A549 (cell line): ENCODE data around the gene MROH9. TPM values are rescaled to one million over a fixed set of nuclear protein-coding genes. Genes with fewer than 3 reads are reported as not detected.

Source experiments
- ATAC-seq, 2 experiments: fragments of 200-7000 bp in 1 of 2; fragments of >200 bp in 1 of 2; cut with Nextera tagmentation in 1 of 2; cut with Tn5 transposase in 1 of 2; 3 replicates each; pipeline versions ENCODE4 v1.8.0 to v1.9.1; 2018 to 2020; ENCODE audit warnings: mild to moderate bottlenecking in 1 of 2, moderate library complexity in 1 of 2
- CTCF ChIA-PET: fragments of 300-600 bp; sonication (Branson Sonifier 250); formaldehyde crosslinking; extraction: SDS; loops from one replicate; lab custom pipeline; 2021; ENCODE audit warnings: antibody characterized with exemption, inconsistent platforms; lab: Yijun Ruan, JAX
- POLR2A ChIA-PET: fragments of 350-600 bp; formaldehyde crosslinking; extraction: SDS; loops from one replicate; lab custom pipeline; 2021; ENCODE audit warnings: antibody characterized with exemption, inconsistent platforms; lab: Yijun Ruan, JAX
- DNase-seq, 2 experiments: peaks; one replicate each; pipeline versions ENCODE4 v3.0.0 to v3.0.0-alpha.2; 2011 to 2016; ENCODE audit warnings: low read depth in 1 of 2, low spot score in 1 of 2
- FAIRE-seq: peaks from 2 replicates; lab custom pipeline; 2011; peaks lifted over from hg19 to GRCh38; lab: Jason Lieb, UNC
- H3K27ac ChIP-seq, 2 experiments: fragments of >200 bp; sonication (Bioruptor Twin); formaldehyde crosslinking; 3 replicates each; pipeline ENCODE4 v1.5.1; 2016 to 2017
- H3K4me1 ChIP-seq: fragments of >200 bp; sonication (Bioruptor Twin); formaldehyde crosslinking; 3 replicates; pipeline ENCODE4 v1.6.1; 2016
- H3K4me2 ChIP-seq: fragments of >200 bp; sonication (Bioruptor Twin); formaldehyde crosslinking; 3 replicates; pipeline ENCODE4 v1.6.1; 2016
- H3K4me3 ChIP-seq: fragments of >200 bp; sonication (Bioruptor Twin); formaldehyde crosslinking; 3 replicates; pipeline ENCODE4 v1.5.1; 2016
- H3K9me3 ChIP-seq: fragments of >200 bp; sonication (Bioruptor Twin); formaldehyde crosslinking; 3 replicates; pipeline ENCODE4 v1.6.1; 2016
- ATOH8 ChIP-seq: fragments of 250-450 bp; sonication (Bioruptor Pico); IDR thresholded peaks from 2 replicates; pipeline ENCODE4 v1.5.0; 2020; ENCODE audit warnings: low read depth, mild to moderate bottlenecking, moderate library complexity
- BCL3 ChIP-seq: fragments of >200 bp; sonication (Bioruptor Twin); formaldehyde crosslinking; IDR thresholded peaks from 3 replicates; pipeline ENCODE4 v1.6.1; 2016
- BHLHE40 ChIP-seq: IDR thresholded peaks from 2 replicates; pipeline ENCODE4 v1.6.1; 2012; ENCODE audit warnings: low read depth, low read length, inconsistent platforms
- CBX8 ChIP-seq: fragments of 200-600 bp; sonication (generic); IDR thresholded peaks from 2 replicates; pipeline ENCODE4 v1.6.1; 2016
- CTCF ChIP-seq: fragments of >200 bp; sonication (Bioruptor Twin); formaldehyde crosslinking; IDR thresholded peaks from 3 replicates; pipeline ENCODE4 v1.5.1; 2016
- EHF ChIP-seq: fragments of 250-450 bp; sonication (Bioruptor Pico); IDR thresholded peaks from 2 replicates; pipeline ENCODE4 v1.5.0; 2020; ENCODE audit warnings: mild to moderate bottlenecking
- JUN ChIP-seq, 2 experiments: fragments of >200 bp; sonication (Bioruptor Twin); formaldehyde crosslinking; IDR thresholded peaks; 2 replicates in 1 of 2; 3 replicates in 1 of 2; pipeline ENCODE4 v1.6.1; 2016 to 2017
- JUNB ChIP-seq: fragments of >200 bp; sonication (Bioruptor Twin); formaldehyde crosslinking; IDR thresholded peaks from 2 replicates; pipeline ENCODE4 v1.6.1; 2016
- MAX ChIP-seq: IDR thresholded peaks from 2 replicates; pipeline ENCODE4 v1.6.1; 2012
- MYC ChIP-seq: IDR thresholded peaks from 2 replicates; pipeline ENCODE4 v1.6.1; 2012; ENCODE audit warnings: mild to moderate bottlenecking, inconsistent platforms, low read length, improper control_type of control experiment, borderline replicate concordance
- NFE2L2 ChIP-seq: fragments of 150-350 bp; conservative IDR thresholded peaks from 2 replicates; pipeline ENCODE4 v1.6.1; 2014; ENCODE audit warnings: low read length
- NPAS2 ChIP-seq: fragments of 250-450 bp; sonication (Bioruptor Pico); IDR thresholded peaks from 2 replicates; pipeline ENCODE4 v1.8.0; 2022; ENCODE audit warnings: mild to moderate bottlenecking, moderate library complexity, borderline replicate concordance
- POLR2AphosphoS2 ChIP-seq: conservative IDR thresholded peaks from 2 replicates; pipeline ENCODE4 v1.6.1; 2012; ENCODE audit warnings: low read length, improper control_type of control experiment, inconsistent platforms
- RAD21 ChIP-seq, 2 experiments: fragments of >200 bp in 1 of 2; sonication (Bioruptor Twin) in 1 of 2; formaldehyde crosslinking in 1 of 2; IDR thresholded peaks in 1 of 2; conservative IDR thresholded peaks in 1 of 2; 2 replicates in 1 of 2; 3 replicates in 1 of 2; pipeline ENCODE4 v1.6.1; 2012 to 2018; ENCODE audit warnings: inconsistent platforms in 1 of 2
- REST ChIP-seq: fragments of 200-600 bp; sonication (generic); IDR thresholded peaks from 2 replicates; pipeline ENCODE4 v1.6.1; 2016; ENCODE audit warnings: antibody characterized with exemption, mild to moderate bottlenecking, moderate library complexity
- SMC3 ChIP-seq: fragments of >200 bp; sonication (Bioruptor Twin); formaldehyde crosslinking; IDR thresholded peaks from 3 replicates; pipeline ENCODE4 v1.6.1; 2018; ENCODE audit warnings: inconsistent platforms
- USF2 ChIP-seq: fragments of 450-650 bp; IDR thresholded peaks from 2 replicates; pipeline ENCODE4 v1.6.1; 2014; ENCODE audit warnings: antibody characterized with exemption
- ZFP36 ChIP-seq: fragments of 450-650 bp; IDR thresholded peaks from 2 replicates; pipeline ENCODE4 v1.6.1; 2014; ENCODE audit warnings: borderline replicate concordance; ENCODE audit not compliant: partially characterized antibody
- WGBS: methylation state at CpG from one replicate; pipeline ENCODE4 v1.1.6; 2017; ENCODE audit errors: missing lambda C conversion rate; 5-methylcytosine and 5-hydroxymethylcytosine counted together
- polyA plus RNA-seq, 4 experiments: library from polyadenylated mRNA; depleted of rRNA in 3 of 4; stranded (reverse); fragments of >200 nt; fragmentation: RNase III in 1 of 4; extraction: RNeasy Plus Mini Kit Qiagen cat#74134 plus additional on column Dnase treatment in 1 of 4; gene quantifications; 2 replicates in 3 of 4; 3 replicates in 1 of 4; pipeline ENCODE4 v1.2.3, GENCODE V29; 2011 to 2017

The MROH9 gene
- polyA plus RNA-seq, 2 of the 4 experiments (the other 2 are of a cell fraction): not detected

- TF ChIP-seq REST (no peak), CBX8 (no peak), BHLHE40 (no peak), NFE2L2 (no peak)
Measured at GRCh38 chr1:170932236-170932635, 3.1 kb upstream of the MROH9 start (continued).

GRCh38 chr1:170938281-170938680, 2.9 kb downstream of the MROH9 start:
- FAIRE-seq (no peak), DNase-seq (no peak), ATAC-seq (no peak)
- Histone ChIP-seq H3K4me3 (no peak overlapping the region), H3K9me3 (no peaks in the 10 kb centered on the region; the same call in 2 of the 3 replicates), H3K4me2 (no peak overlapping the region), H3K27ac (no peak overlapping the region), H3K4me1 (no peaks in the 10 kb centered on the region)
- 52% methylated on average over 3 of the region's 3 CpGs for WGBS
- TF ChIP-seq MAX (no peak), POLR2AphosphoS2 (no peak), JUNB (no peak), REST (no peak), SMC3 (no peak), JUN (IDR thresholded peaks at IDR 0.05) (no peak), NPAS2 (no peak), BCL3 (no peak), RAD21 (conservative IDR thresholded peaks at IDR 0.05 in 1 of 2, IDR thresholded peaks at IDR 0.05 in 1 of 2) (no peak), MYC (no peak)
- CTCF ChIA-PET: interaction anchor here (1.2 kb wide), 1 partner anchor 8 kb away, joined by 3 read pairs; no protein-coding TSS in a partner anchor
- POLR2A ChIA-PET: no interaction called here

GRCh38 chr1:170939476-170939875, 4.1 kb downstream of the MROH9 start:
- no peaks in the 10 kb centered on the region for H3K4me1 ChIP-seq
- no peak for DNase-seq
- WGBS: 0% methylated on average over 2 of the region's 2 CpGs
- ChIA-PET CTCF (interaction anchor here (0.5 to 2.8 kb wide), 2 partner anchors 10 to 31 kb away, joined by 5 to 13 read pairs; no protein-coding TSS in a partner anchor), POLR2A (no interaction called here)
- H3K4me3 ChIP-seq: no peak overlapping the region
- no peaks in the 10 kb centered on the region; the same call in 2 of the 3 replicates for H3K9me3 ChIP-seq
- no peak for ATAC-seq
- no peak for FAIRE-seq
- H3K27ac ChIP-seq: no peak overlapping the region
- H3K4me2 ChIP-seq: no peak overlapping the region
- TF ChIP-seq ATOH8 (CRISPR knock-in tag): no peak
- no peak for TF ChIP-seq BCL3
- no peak for TF ChIP-seq USF2
- TF ChIP-seq POLR2AphosphoS2: no peak
- no peak for TF ChIP-seq JUN (IDR thresholded peaks at IDR 0.05)
- TF ChIP-seq ZFP36: no peak
- TF ChIP-seq MYC: no peak
- no peak for TF ChIP-seq EHF (CRISPR knock-in tag)
- no peak for TF ChIP-seq CTCF
